ENCODE results near the gene BCR.

BCR gene

GRCh38 chr22:23144932-23145877 lies 35.1 kb upstream of the BCR start, which contains the start of gene RAB36:
TSS of gene RAB36 (plus strand) at chr22:23145477. CDS start at chr22:23146617, 1,140 bp downstream.
- H3K36me3 ChIP-seq (ENCODE audit: insufficient read depth, low read length) = no peaks in the 10 kb centered on the region
- H3K9ac ChIP-seq (ENCODE audit: low read depth, low read length) = peak within 1 kb of the TSS; percentile 35; the same call in 1 of the 2 replicates
- no peaks in the 10 kb centered on the region for H3K9me3 ChIP-seq (ENCODE audit: control insufficient read depth, insufficient read depth, low read length)
- peaks cover 9% of the 10 kb centered on the region; the same call in 1 of the 2 replicates for H3K4me1 ChIP-seq (ENCODE audit: insufficient read depth, low read length)

GRCh38 chr22:23145878-23146470 lies 34.3 kb upstream of the BCR start:
- Histone ChIP-seq H3K36me3 (ENCODE audit: insufficient read depth, low read length) (no peaks in the 10 kb centered on the region), H3K9me3 (ENCODE audit: control insufficient read depth, insufficient read depth, low read length) (no peaks in the 10 kb centered on the region), H3K9ac (ENCODE audit: low read depth, low read length) (peak overlapping the region; percentile 35; the same call in 1 of the 2 replicates), H3K4me1 (ENCODE audit: insufficient read depth, low read length) (peaks cover 9% of the 10 kb centered on the region; the same call in 1 of the 2 replicates)

GRCh38 chr22:23146478-23147205 lies 33.7 kb upstream of the BCR start:
- Histone ChIP-seq H3K4me1 (ENCODE audit: insufficient read depth, low read length) (peaks cover 9% of the 10 kb centered on the region; the same call in 1 of the 2 replicates), H3K9me3 (ENCODE audit: control insufficient read depth, insufficient read depth, low read length) (no peaks in the 10 kb centered on the region), H3K36me3 (ENCODE audit: insufficient read depth, low read length) (no peaks in the 10 kb centered on the region), H3K9ac (ENCODE audit: low read depth, low read length) (no peak overlapping the region)

GRCh38 chr22:23147617-23148387 lies 32.5 kb upstream of the BCR start:
- Histone ChIP-seq H3K9me3 (ENCODE audit: control insufficient read depth, insufficient read depth, low read length) (no peaks in the 10 kb centered on the region), H3K4me1 (ENCODE audit: insufficient read depth, low read length) (peaks cover 18% of the 10 kb centered on the region; the same call in 1 of the 2 replicates), H3K9ac (ENCODE audit: low read depth, low read length) (no peak overlapping the region), H3K36me3 (ENCODE audit: insufficient read depth, low read length) (no peaks in the 10 kb centered on the region)

- no peak overlapping the region for H3K9ac ChIP-seq (ENCODE audit: low read depth, low read length)
- H3K4me1 ChIP-seq (ENCODE audit: insufficient read depth, low read length) = peaks cover 18% of the 10 kb centered on the region; the same call in 1 of the 2 replicates
Observed at GRCh38 chr22:23149743-23150238, 30.5 kb upstream of the BCR start.

GRCh38 chr22:23150762-23151161 lies 29.5 kb upstream of the BCR start:
- peaks cover 18% of the 10 kb centered on the region; the same call in 1 of the 2 replicates for H3K4me1 ChIP-seq (ENCODE audit: insufficient read depth, low read length)
- H3K36me3 ChIP-seq (ENCODE audit: insufficient read depth, low read length) = no peaks in the 10 kb centered on the region
- H3K9ac ChIP-seq (ENCODE audit: low read depth, low read length) = no peak overlapping the region
- no peaks in the 10 kb centered on the region for H3K9me3 ChIP-seq (ENCODE audit: control insufficient read depth, insufficient read depth, low read length)

More at GRCh38 chr22:23149743-23150238, 30.5 kb upstream of the BCR start:
- Histone ChIP-seq H3K9me3 (ENCODE audit: control insufficient read depth, insufficient read depth, low read length) (no peaks in the 10 kb centered on the region), H3K36me3 (ENCODE audit: insufficient read depth, low read length) (no peaks in the 10 kb centered on the region)

GRCh38 chr22:23151827-23152226 lies 28.5 kb upstream of the BCR start:
- Histone ChIP-seq H3K9me3 (ENCODE audit: control insufficient read depth, insufficient read depth, low read length) (no peaks in the 10 kb centered on the region), H3K4me1 (ENCODE audit: insufficient read depth, low read length) (peaks cover 22% of the 10 kb centered on the region; the same call in 1 of the 2 replicates), H3K36me3 (ENCODE audit: insufficient read depth, low read length) (no peaks in the 10 kb centered on the region), H3K9ac (ENCODE audit: low read depth, low read length) (no peak overlapping the region)

- H3K36me3 ChIP-seq (ENCODE audit: insufficient read depth, low read length) = no peaks in the 10 kb centered on the region
- H3K9me3 ChIP-seq (ENCODE audit: control insufficient read depth, insufficient read depth, low read length) = no peaks in the 10 kb centered on the region
- H3K4me1 ChIP-seq (ENCODE audit: insufficient read depth, low read length) = peaks cover 25% of the 10 kb centered on the region; the same call in 1 of the 2 replicates
- H3K9ac ChIP-seq (ENCODE audit: low read depth, low read length) = no peak overlapping the region
Observed at GRCh38 chr22:23152238-23153114, 27.8 kb upstream of the BCR start.

- Histone ChIP-seq H3K9me3 (ENCODE audit: control insufficient read depth, insufficient read depth, low read length) (no peaks in the 10 kb centered on the region), H3K9ac (ENCODE audit: low read depth, low read length) (no peak overlapping the region), H3K4me1 (ENCODE audit: insufficient read depth, low read length) (peaks cover 25% of the 10 kb centered on the region; the same call in 1 of the 2 replicates), H3K36me3 (ENCODE audit: insufficient read depth, low read length) (no peaks in the 10 kb centered on the region)
Observed at GRCh38 chr22:23153994-23154393, 26.3 kb upstream of the BCR start.

GRCh38 chr22:23154461-23154860 lies 25.8 kb upstream of the BCR start:
- peaks cover 21% of the 10 kb centered on the region; the same call in 1 of the 2 replicates for H3K4me1 ChIP-seq (ENCODE audit: insufficient read depth, low read length)
- no peaks in the 10 kb centered on the region for H3K36me3 ChIP-seq (ENCODE audit: insufficient read depth, low read length)
- no peaks in the 10 kb centered on the region for H3K9me3 ChIP-seq (ENCODE audit: control insufficient read depth, insufficient read depth, low read length)
- H3K9ac ChIP-seq (ENCODE audit: low read depth, low read length) = no peak overlapping the region

- Histone ChIP-seq H3K9me3 (ENCODE audit: control insufficient read depth, insufficient read depth, low read length) (no peaks in the 10 kb centered on the region), H3K9ac (ENCODE audit: low read depth, low read length) (no peak overlapping the region), H3K4me1 (ENCODE audit: insufficient read depth, low read length) (peaks cover 16% of the 10 kb centered on the region; the same call in 1 of the 2 replicates)
Observed at GRCh38 chr22:23155143-23155542, 25.2 kb upstream of the BCR start.

GRCh38 chr22:23155831-23156230 lies 24.5 kb upstream of the BCR start:
- Histone ChIP-seq H3K4me1 (ENCODE audit: insufficient read depth, low read length) (peaks cover 16% of the 10 kb centered on the region; the same call in 1 of the 2 replicates), H3K9ac (ENCODE audit: low read depth, low read length) (no peak overlapping the region), H3K9me3 (ENCODE audit: control insufficient read depth, insufficient read depth, low read length) (no peaks in the 10 kb centered on the region), H3K36me3 (ENCODE audit: insufficient read depth, low read length) (no peaks in the 10 kb centered on the region)

More at GRCh38 chr22:23155143-23155542, 25.2 kb upstream of the BCR start:
- no peaks in the 10 kb centered on the region for H3K36me3 ChIP-seq (ENCODE audit: insufficient read depth, low read length)
